Measurements from ENCODE around the gene CAMK2N1.

DNA sequence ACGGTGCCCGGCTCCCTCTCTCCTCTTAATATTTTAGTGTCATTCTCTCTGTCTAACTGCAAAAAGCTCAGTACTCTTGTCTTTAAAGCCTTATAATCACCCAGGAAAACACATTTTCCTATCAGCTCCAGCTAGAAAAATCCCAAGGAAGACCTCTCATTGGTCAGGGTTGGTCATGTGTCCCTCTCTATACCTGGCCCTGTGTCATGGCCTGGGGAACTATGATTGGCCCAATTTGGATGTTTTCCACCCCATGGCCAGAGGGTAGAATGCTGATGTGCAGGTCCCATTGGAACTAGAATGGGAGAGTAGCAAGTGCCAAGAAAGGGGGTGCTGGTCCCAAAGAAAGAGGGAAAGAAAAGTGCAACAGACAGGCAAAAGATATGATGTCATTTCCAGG lies 27.3 kb downstream of the CAMK2N1 start:
- TF ChIP-seq, protein P1, sequence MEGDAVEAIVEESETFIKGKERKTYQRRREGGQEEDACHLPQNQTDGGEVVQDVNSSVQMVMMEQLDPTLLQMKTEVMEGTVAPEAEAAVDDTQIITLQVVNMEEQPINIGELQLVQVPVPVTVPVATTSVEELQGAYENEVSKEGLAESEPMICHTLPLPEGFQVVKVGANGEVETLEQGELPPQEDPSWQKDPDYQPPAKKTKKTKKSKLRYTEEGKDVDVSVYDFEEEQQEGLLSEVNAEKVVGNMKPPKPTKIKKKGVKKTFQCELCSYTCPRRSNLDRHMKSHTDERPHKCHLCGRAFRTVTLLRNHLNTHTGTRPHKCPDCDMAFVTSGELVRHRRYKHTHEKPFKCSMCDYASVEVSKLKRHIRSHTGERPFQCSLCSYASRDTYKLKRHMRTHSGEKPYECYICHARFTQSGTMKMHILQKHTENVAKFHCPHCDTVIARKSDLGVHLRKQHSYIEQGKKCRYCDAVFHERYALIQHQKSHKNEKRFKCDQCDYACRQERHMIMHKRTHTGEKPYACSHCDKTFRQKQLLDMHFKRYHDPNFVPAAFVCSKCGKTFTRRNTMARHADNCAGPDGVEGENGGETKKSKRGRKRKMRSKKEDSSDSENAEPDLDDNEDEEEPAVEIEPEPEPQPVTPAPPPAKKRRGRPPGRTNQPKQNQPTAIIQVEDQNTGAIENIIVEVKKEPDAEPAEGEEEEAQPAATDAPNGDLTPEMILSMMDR (IDR thresholded peaks at IDR 0.05), result no peak
- no peak for TF ChIP-seq POLR2A (IDR thresholded peaks at IDR 0.05)
